ENCODE measurements around the gene DIP2A. TPM values are rescaled to one million over a fixed set of nuclear protein-coding genes. Genes with fewer than 3 reads are reported as not detected.

DIP2A gene
- total and polyA plus RNA-seq, 2 of the 13 experiments (the other 11 are each of a cell fraction or from before 2014, with no cell fraction given): 18.5 to 37.6 TPM

DNA sequence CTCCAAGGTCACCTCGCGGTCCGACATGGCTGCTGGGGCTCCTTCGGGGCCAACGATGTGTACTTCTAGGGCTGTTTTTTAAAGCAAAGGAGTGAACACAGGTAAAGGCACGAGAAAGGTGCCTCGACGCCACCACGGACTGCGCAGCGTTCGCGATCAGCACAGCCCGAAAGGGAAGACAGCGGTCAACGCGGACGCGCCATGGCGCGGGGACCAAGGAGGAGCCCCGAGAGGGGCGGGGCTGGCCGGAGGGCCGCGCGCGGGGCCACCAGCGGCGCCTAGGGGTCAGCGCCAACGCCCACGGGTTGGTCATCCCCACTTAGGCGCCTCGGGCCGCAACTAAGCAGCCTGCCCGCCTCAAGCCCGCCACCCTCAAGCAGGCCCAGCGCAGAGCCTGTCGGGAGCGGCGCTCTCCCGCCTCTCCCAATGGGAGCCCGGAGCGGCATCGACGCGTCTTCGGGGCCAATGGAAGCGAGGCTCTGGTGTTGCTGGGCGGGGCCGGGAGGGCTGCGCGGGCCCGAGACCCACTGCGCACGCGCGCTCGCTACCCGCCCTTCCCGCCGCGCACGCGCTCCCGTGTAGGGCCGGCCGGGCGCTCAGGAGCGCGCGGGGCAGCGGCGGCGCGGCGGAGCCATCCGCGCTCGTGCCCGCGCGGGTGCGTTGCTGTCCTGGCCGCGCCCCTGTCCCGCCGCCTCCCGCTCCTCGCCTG lies at the start of gene DIP2A (continued):
- TF ChIP-seq FOXC1 (CRISPR knock-in tag; IDR thresholded peaks at IDR 0.05; ENCODE audit: borderline replicate concordance): peak; percentile 78
- TF ChIP-seq ZZZ3 (CRISPR knock-in tag; IDR thresholded peaks at IDR 0.05; ENCODE audit: borderline replicate concordance): peak; percentile 82; the same call in 1 of the 2 replicates
- peak; percentile 36 to 72; a peak in 2 of 4 replicates for TF ChIP-seq NR2F1 (CRISPR knock-in tag; IDR thresholded peaks at IDR 0.05)
- TF ChIP-seq AGO2 (optimal IDR thresholded peaks at IDR 0.05; ENCODE audit: low read depth, low read length): peak; percentile 62
- TF ChIP-seq CHD2 (IDR thresholded peaks at IDR 0.05; ENCODE audit: low read depth, low read length): no peak
- TF ChIP-seq, protein P1, sequence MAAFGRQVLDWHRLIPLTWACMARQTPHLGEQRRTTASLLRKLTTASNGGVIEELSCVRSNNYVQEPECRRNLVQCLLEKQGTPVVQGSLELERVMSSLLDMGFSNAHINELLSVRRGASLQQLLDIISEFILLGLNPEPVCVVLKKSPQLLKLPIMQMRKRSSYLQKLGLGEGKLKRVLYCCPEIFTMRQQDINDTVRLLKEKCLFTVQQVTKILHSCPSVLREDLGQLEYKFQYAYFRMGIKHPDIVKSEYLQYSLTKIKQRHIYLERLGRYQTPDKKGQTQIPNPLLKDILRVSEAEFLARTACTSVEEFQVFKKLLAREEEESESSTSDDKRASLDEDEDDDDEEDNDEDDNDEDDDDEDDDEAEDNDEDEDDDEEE (CRISPR knock-in tag; IDR thresholded peaks at IDR 0.05): no peak
- TF ChIP-seq ZNF777 (CRISPR knock-in tag; IDR thresholded peaks at IDR 0.05): peak; percentile 87
- no peak for TF ChIP-seq ATAD3A (CRISPR knock-in tag; IDR thresholded peaks at IDR 0.05)
- TF ChIP-seq, protein P2, sequence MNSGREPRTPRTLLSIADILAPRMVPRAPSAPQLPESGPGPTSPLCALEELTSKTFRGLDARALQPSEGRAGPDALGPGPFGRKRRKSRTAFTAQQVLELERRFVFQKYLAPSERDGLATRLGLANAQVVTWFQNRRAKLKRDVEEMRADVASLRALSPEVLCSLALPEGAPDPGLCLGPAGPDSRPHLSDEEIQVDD (CRISPR knock-in tag; IDR thresholded peaks at IDR 0.05; ENCODE audit: borderline replicate concordance): no peak
- TF ChIP-seq GTF3A (CRISPR knock-in tag; conservative IDR thresholded peaks at IDR 0.05): no peak; the same call in 1 of the 2 replicates
- TF ChIP-seq, protein P3, sequence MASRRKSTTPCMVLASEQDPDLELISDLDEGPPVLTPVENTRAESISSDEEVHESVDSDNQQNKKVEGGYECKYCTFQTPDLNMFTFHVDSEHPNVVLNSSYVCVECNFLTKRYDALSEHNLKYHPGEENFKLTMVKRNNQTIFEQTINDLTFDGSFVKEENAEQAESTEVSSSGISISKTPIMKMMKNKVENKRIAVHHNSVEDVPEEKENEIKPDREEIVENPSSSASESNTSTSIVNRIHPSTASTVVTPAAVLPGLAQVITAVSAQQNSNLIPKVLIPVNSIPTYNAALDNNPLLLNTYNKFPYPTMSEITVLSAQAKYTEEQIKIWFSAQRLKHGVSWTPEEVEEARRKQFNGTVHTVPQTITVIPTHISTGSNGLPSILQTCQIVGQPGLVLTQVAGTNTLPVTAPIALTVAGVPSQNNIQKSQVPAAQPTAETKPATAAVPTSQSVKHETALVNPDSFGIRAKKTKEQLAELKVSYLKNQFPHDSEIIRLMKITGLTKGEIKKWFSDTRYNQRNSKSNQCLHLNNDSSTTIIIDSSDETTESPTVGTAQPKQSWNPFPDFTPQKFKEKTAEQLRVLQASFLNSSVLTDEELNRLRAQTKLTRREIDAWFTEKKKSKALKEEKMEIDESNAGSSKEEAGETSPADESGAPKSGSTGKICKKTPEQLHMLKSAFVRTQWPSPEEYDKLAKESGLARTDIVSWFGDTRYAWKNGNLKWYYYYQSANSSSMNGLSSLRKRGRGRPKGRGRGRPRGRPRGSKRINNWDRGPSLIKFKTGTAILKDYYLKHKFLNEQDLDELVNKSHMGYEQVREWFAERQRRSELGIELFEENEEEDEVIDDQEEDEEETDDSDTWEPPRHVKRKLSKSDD (CRISPR knock-in tag; IDR thresholded peaks at IDR 0.05; ENCODE audit: low read depth): no peak
- TF ChIP-seq, protein P4, sequence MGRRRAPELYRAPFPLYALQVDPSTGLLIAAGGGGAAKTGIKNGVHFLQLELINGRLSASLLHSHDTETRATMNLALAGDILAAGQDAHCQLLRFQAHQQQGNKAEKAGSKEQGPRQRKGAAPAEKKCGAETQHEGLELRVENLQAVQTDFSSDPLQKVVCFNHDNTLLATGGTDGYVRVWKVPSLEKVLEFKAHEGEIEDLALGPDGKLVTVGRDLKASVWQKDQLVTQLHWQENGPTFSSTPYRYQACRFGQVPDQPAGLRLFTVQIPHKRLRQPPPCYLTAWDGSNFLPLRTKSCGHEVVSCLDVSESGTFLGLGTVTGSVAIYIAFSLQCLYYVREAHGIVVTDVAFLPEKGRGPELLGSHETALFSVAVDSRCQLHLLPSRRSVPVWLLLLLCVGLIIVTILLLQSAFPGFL (CRISPR knock-in tag; IDR thresholded peaks at IDR 0.05): no peak
- TF ChIP-seq, protein P5, sequence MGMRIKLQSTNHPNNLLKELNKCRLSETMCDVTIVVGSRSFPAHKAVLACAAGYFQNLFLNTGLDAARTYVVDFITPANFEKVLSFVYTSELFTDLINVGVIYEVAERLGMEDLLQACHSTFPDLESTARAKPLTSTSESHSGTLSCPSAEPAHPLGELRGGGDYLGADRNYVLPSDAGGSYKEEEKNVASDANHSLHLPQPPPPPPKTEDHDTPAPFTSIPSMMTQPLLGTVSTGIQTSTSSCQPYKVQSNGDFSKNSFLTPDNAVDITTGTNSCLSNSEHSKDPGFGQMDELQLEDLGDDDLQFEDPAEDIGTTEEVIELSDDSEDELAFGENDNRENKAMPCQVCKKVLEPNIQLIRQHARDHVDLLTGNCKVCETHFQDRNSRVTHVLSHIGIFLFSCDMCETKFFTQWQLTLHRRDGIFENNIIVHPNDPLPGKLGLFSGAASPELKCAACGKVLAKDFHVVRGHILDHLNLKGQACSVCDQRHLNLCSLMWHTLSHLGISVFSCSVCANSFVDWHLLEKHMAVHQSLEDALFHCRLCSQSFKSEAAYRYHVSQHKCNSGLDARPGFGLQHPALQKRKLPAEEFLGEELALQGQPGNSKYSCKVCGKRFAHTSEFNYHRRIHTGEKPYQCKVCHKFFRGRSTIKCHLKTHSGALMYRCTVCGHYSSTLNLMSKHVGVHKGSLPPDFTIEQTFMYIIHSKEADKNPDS (CRISPR knock-in tag; IDR thresholded peaks at IDR 0.05): no peak; the same call in 1 of the 2 replicates
- TF ChIP-seq, protein P6, sequence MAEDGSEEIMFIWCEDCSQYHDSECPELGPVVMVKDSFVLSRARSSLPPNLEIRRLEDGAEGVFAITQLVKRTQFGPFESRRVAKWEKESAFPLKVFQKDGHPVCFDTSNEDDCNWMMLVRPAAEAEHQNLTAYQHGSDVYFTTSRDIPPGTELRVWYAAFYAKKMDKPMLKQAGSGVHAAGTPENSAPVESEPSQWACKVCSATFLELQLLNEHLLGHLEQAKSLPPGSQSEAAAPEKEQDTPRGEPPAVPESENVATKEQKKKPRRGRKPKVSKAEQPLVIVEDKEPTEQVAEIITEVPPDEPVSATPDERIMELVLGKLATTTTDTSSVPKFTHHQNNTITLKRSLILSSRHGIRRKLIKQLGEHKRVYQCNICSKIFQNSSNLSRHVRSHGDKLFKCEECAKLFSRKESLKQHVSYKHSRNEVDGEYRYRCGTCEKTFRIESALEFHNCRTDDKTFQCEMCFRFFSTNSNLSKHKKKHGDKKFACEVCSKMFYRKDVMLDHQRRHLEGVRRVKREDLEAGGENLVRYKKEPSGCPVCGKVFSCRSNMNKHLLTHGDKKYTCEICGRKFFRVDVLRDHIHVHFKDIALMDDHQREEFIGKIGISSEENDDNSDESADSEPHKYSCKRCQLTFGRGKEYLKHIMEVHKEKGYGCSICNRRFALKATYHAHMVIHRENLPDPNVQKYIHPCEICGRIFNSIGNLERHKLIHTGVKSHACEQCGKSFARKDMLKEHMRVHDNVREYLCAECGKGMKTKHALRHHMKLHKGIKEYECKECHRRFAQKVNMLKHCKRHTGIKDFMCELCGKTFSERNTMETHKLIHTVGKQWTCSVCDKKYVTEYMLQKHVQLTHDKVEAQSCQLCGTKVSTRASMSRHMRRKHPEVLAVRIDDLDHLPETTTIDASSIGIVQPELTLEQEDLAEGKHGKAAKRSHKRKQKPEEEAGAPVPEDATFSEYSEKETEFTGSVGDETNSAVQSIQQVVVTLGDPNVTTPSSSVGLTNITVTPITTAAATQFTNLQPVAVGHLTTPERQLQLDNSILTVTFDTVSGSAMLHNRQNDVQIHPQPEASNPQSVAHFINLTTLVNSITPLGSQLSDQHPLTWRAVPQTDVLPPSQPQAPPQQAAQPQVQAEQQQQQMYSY (CRISPR knock-in tag; IDR thresholded peaks at IDR 0.05): 0 out of 2 replicates have a peak, but pooled peaks have one; percentile 43
- TF ChIP-seq MZF1 (CRISPR knock-in tag; IDR thresholded peaks at IDR 0.05; ENCODE audit: borderline replicate concordance): no peak
- TF ChIP-seq ZKSCAN5 (CRISPR knock-in tag; IDR thresholded peaks at IDR 0.05): no peak
- peak; percentile 91 for TF ChIP-seq KAT8 (CRISPR knock-in tag; IDR thresholded peaks at IDR 0.05)

Data from HepG2 (cell line).